ENCODE measurements around the gene FRAS1.

The FRAS1 gene

DNA sequence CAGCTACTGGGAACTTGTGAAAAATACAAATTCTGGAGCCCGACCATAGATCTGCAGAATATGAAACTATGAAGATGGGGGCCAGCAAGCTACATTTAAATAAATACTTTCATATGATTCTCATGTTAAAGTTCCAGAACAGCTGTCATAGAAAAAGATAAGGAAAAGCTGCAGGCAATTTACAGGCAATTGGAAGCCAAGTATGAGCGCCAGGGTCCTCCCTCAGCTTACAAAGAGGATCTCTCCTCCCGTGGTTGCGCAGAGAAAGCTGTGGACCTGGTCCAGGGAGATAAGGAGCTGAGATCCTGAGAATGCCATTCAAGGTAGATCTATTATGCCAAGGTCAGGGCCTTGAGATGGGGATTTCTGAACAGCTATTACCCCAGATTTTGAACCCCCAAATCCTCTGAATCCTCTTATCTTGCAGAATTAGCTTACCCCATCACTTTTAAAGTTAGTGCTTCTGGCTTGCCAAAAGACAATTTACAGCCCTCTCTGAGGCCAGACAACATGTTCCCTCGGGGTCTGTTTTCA lies 25.6 kb upstream of the FRAS1 start:
- DNase-seq (ENCODE audit: low read depth) = no peak
- Histone ChIP-seq H3K9me3 (ENCODE audit: control insufficient read depth, low read length) (no peaks in the 10 kb centered on the region), H3K9ac (ENCODE audit: low read length) (no peak overlapping the region), H3K27me3 (replicated peaks; ENCODE audit: control insufficient read depth, insufficient read depth, low read length) (peaks cover 12% of the 10 kb centered on the region), H3K4me1 (ENCODE audit: control insufficient read depth, insufficient read depth, low read length) (no peaks in the 10 kb centered on the region), H3K4me3 (ENCODE audit: low read length) (no peak overlapping the region), H3K36me3 (ENCODE audit: control insufficient read depth, insufficient read depth, low read length, severe bottlenecking) (no peaks in the 10 kb centered on the region)

- Histone ChIP-seq H3K9ac (ENCODE audit: low read length) (no peak overlapping the region), H3K4me1 (ENCODE audit: control insufficient read depth, insufficient read depth, low read length) (no peaks in the 10 kb centered on the region), H3K9me3 (ENCODE audit: control insufficient read depth, low read length) (no peaks in the 10 kb centered on the region), H3K36me3 (ENCODE audit: control insufficient read depth, insufficient read depth, low read length, severe bottlenecking) (no peaks in the 10 kb centered on the region), H3K27me3 (replicated peaks; ENCODE audit: control insufficient read depth, insufficient read depth, low read length) (peaks cover 12% of the 10 kb centered on the region), H3K4me3 (ENCODE audit: low read length) (no peak overlapping the region)
- no peak for DNase-seq (ENCODE audit: low read depth)
Measured at GRCh38 chr4:78032446-78032845, 24.7 kb upstream of the FRAS1 start.

GRCh38 chr4:78032929-78033328 lies 24.2 kb upstream of the FRAS1 start:
- Histone ChIP-seq H3K9ac (ENCODE audit: low read length) (no peak overlapping the region), H3K36me3 (ENCODE audit: control insufficient read depth, insufficient read depth, low read length, severe bottlenecking) (no peaks in the 10 kb centered on the region), H3K4me1 (ENCODE audit: control insufficient read depth, insufficient read depth, low read length) (no peaks in the 10 kb centered on the region), H3K27me3 (replicated peaks; ENCODE audit: control insufficient read depth, insufficient read depth, low read length) (peaks cover 12% of the 10 kb centered on the region), H3K9me3 (ENCODE audit: control insufficient read depth, low read length) (no peaks in the 10 kb centered on the region), H3K4me3 (ENCODE audit: low read length) (no peak overlapping the region)
- DNase-seq (ENCODE audit: low read depth) = no peak

GRCh38 chr4:78033861-78034260 lies 23.3 kb upstream of the FRAS1 start:
- H3K4me3 ChIP-seq (ENCODE audit: low read length) = no peak overlapping the region
- no peaks in the 10 kb centered on the region for H3K9me3 ChIP-seq (ENCODE audit: control insufficient read depth, low read length)
- no peak overlapping the region for H3K9ac ChIP-seq (ENCODE audit: low read length)
- no peak for DNase-seq (ENCODE audit: low read depth)
- no peaks in the 10 kb centered on the region for H3K4me1 ChIP-seq (ENCODE audit: control insufficient read depth, insufficient read depth, low read length)
- no peaks in the 10 kb centered on the region for H3K36me3 ChIP-seq (ENCODE audit: control insufficient read depth, insufficient read depth, low read length, severe bottlenecking)
- peaks cover 12% of the 10 kb centered on the region for H3K27me3 ChIP-seq (replicated peaks; ENCODE audit: control insufficient read depth, insufficient read depth, low read length)

DNA sequence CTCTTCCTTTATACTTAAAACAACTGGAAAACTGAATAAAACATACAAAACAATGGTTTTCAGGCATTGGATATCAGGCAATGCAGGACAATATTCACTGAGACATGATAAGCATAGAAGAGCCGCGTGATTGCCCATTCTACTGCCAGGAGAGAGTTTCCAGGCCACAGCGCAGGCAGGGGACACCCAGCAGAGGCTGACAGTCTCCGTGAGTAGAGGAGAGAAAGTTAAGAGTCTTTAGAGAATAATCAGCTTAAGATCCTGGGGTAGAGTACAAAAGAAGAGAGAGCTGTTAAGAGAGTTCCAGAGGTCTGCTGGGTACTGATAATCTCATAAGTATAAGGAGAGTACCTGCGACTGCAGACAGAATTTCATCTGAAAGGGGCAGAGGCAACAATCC lies 18.4 kb upstream of the FRAS1 start:
- H3K27me3 ChIP-seq (replicated peaks; ENCODE audit: control insufficient read depth, insufficient read depth, low read length) = peaks cover 3% of the 10 kb centered on the region
- no peak for DNase-seq (ENCODE audit: low read depth)
- no peaks in the 10 kb centered on the region for H3K36me3 ChIP-seq (ENCODE audit: control insufficient read depth, insufficient read depth, low read length, severe bottlenecking)
- no peak overlapping the region for H3K4me3 ChIP-seq (ENCODE audit: low read length)
- peaks cover 4% of the 10 kb centered on the region for H3K9me3 ChIP-seq (ENCODE audit: control insufficient read depth, low read length)
- no peak overlapping the region for H3K9ac ChIP-seq (ENCODE audit: low read length)
- H3K4me1 ChIP-seq (ENCODE audit: control insufficient read depth, insufficient read depth, low read length) = no peaks in the 10 kb centered on the region

DNA sequence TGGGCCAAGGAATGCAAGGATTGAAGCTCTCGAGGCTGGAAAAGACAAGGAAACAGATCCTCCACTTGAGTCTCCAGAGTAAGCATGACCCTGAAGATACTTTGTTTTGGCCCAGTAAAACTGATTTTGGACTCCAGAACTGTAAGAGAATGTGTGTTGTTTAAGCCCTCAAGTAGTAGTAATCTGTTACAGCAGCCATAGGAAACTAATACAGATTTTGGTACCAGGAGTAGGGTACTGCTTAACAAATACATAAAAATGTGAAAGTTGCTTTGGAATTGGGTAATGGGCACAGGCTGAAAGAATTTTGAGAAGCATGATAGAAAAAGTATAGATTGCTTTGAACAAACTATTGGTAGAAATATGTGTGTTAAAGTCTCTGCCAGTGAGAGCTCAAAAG lies 17.4 kb upstream of the FRAS1 start:
- no peaks in the 10 kb centered on the region for H3K36me3 ChIP-seq (ENCODE audit: control insufficient read depth, insufficient read depth, low read length, severe bottlenecking)
- H3K27me3 ChIP-seq (replicated peaks; ENCODE audit: control insufficient read depth, insufficient read depth, low read length) = no peaks in the 10 kb centered on the region
- H3K9me3 ChIP-seq (ENCODE audit: control insufficient read depth, low read length) = peaks cover 4% of the 10 kb centered on the region
- no peak overlapping the region for H3K9ac ChIP-seq (ENCODE audit: low read length)
- no peak overlapping the region for H3K4me3 ChIP-seq (ENCODE audit: low read length)
- no peaks in the 10 kb centered on the region for H3K4me1 ChIP-seq (ENCODE audit: control insufficient read depth, insufficient read depth, low read length)
- DNase-seq (ENCODE audit: low read depth) = no peak

DNA sequence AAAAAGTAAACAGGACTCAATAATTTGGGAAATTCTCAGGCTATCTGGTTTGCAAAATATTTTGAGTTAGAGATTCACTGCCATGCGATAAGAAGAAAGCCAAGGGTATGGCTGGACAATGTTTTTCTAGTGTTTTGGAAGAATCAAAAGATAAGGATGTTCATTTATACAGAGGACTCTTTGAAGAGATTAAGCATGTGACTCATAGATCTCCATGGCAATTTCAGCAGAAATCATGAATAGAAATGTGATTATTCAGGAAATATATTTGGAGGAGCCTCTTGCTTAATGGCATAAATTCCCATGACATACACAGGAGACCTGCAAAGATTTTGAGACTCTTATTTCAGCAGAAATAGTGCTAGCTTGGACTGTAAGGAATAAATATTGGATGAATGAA lies 16.7 kb upstream of the FRAS1 start:
- DNase-seq (ENCODE audit: low read depth) = no peak
- no peaks in the 10 kb centered on the region for H3K36me3 ChIP-seq (ENCODE audit: control insufficient read depth, insufficient read depth, low read length, severe bottlenecking)
- no peaks in the 10 kb centered on the region for H3K27me3 ChIP-seq (replicated peaks; ENCODE audit: control insufficient read depth, insufficient read depth, low read length)
- peaks cover 4% of the 10 kb centered on the region for H3K9me3 ChIP-seq (ENCODE audit: control insufficient read depth, low read length)
- H3K4me1 ChIP-seq (ENCODE audit: control insufficient read depth, insufficient read depth, low read length) = no peaks in the 10 kb centered on the region
- H3K9ac ChIP-seq (ENCODE audit: low read length) = no peak overlapping the region
- H3K4me3 ChIP-seq (ENCODE audit: low read length) = no peak overlapping the region

DNA sequence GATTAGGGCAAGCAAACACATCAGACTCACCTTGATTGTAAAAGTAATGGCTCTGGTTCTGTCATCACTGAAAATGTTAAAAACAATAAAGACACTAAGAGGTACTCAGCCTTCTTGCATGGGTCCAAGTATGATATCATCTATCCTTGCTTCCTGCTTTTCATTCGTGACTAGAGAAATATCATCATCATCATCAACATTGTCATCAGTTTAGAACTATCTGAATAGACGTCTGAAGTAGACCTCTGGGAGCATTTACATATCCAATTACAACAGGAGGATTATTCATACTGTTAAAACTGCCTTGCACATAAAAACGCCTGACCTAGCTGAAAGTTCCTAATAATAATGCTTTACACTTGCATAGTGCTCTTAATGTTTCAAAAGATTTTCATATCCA lies 9.8 kb upstream of the FRAS1 start:
- Histone ChIP-seq H3K4me3 (ENCODE audit: low read length) (no peak overlapping the region), H3K4me1 (ENCODE audit: control insufficient read depth, insufficient read depth, low read length) (no peaks in the 10 kb centered on the region), H3K9ac (ENCODE audit: low read length) (no peak overlapping the region), H3K9me3 (ENCODE audit: control insufficient read depth, low read length) (no peaks in the 10 kb centered on the region), H3K36me3 (ENCODE audit: control insufficient read depth, insufficient read depth, low read length, severe bottlenecking) (no peaks in the 10 kb centered on the region), H3K27me3 (replicated peaks; ENCODE audit: control insufficient read depth, insufficient read depth, low read length) (no peaks in the 10 kb centered on the region)
- no peak for DNase-seq (ENCODE audit: low read depth)

DNA sequence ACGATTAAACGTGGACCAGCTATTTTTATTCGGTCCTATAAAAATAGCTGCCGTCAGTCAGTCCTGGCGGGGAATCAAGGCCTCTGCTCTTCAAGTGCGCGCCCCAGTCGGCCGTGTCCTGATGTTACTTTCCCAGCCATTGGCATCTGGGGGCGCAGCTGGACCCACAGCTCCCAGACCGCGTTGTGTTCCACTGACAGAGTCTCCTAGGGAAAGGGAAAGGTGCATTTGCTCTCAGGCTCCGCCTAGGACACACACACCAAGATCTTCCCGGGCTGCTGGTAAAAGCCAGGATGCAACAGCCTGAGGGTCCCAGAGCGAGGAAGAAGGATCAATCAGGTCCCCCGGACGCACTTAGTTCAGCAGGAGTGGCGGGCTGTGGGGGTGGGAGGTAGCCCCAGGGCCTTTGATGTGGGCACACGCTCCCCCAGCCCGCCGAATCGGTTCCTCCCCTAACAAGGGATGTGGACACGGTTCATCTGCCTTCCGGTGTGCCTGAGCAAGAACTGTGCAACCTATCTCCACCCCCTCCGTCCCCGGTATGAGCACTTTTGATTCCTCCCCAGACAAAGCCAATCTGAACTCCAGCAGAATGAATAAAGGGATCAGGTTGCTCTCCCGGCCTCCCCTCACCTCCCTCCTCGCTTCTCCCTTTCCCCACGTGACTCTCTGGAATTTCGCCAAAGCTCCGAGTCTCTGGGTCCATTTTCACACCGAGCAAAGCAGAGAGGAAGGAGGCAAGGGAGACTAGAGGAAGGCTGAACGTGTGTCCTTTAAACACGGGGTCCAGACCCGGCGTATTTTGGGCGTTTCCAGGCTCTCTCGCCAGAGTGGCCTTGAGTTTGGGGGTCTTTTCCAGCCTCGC lies 626 bp upstream of the FRAS1 start:
- peak overlapping the region; percentile 92 for H3K4me3 ChIP-seq (ENCODE audit: low read length)
- H3K27me3 ChIP-seq (replicated peaks; ENCODE audit: control insufficient read depth, insufficient read depth, low read length) = no peaks in the 10 kb centered on the region
- no peaks in the 10 kb centered on the region for H3K9me3 ChIP-seq (ENCODE audit: control insufficient read depth, low read length)
- peak; percentile 92 for DNase-seq (ENCODE audit: low read depth)
- H3K9ac ChIP-seq (ENCODE audit: low read length) = peak overlapping the region; percentile 85
- no peaks in the 10 kb centered on the region for H3K36me3 ChIP-seq (ENCODE audit: control insufficient read depth, insufficient read depth, low read length, severe bottlenecking)
- peaks cover 12% of the 10 kb centered on the region for H3K4me1 ChIP-seq (ENCODE audit: control insufficient read depth, insufficient read depth, low read length)

GRCh38 chr4:78057600-78058550 lies 752 bp downstream of the FRAS1 start:
- Histone ChIP-seq H3K4me3 (ENCODE audit: low read length) (peak overlapping the region; percentile 92), H3K4me1 (ENCODE audit: control insufficient read depth, insufficient read depth, low read length) (peaks cover 12% of the 10 kb centered on the region), H3K9ac (ENCODE audit: low read length) (peak overlapping the region; percentile 85), H3K27me3 (replicated peaks; ENCODE audit: control insufficient read depth, insufficient read depth, low read length) (no peaks in the 10 kb centered on the region), H3K36me3 (ENCODE audit: control insufficient read depth, insufficient read depth, low read length, severe bottlenecking) (no peaks in the 10 kb centered on the region), H3K9me3 (ENCODE audit: control insufficient read depth, low read length) (no peaks in the 10 kb centered on the region)
- peak; percentile 79 for DNase-seq (ENCODE audit: low read depth)

Measured in adipocyte (in vitro differentiated cells).